ENCODE data around the gene APOC3.

APOC3 gene

DNA sequence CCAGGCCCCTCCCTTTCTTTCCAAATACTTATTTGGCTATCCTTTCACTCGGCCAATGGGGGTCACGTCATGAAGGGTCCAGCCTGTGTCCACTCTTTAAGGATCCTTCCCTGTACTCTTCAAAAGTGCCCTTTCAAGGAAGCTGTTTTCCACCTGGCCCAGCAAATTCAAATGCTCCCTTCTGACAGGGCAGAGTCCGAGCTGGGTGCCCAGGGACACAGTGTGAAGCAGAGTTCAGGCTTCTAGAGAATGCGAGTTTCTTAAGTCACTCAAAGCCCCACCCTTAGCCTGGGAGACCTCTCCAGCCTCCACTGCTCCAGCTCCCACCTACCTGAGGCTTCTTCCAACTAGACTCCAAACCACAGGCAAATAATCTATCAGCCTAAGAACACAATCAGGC lies 13.2 kb downstream of the APOC3 start:
- no peak for DNase-seq (ENCODE audit: low read depth)
- H3K4me3 ChIP-seq (ENCODE audit: low read length) = no peak overlapping the region
- TF ChIP-seq, protein P1, sequence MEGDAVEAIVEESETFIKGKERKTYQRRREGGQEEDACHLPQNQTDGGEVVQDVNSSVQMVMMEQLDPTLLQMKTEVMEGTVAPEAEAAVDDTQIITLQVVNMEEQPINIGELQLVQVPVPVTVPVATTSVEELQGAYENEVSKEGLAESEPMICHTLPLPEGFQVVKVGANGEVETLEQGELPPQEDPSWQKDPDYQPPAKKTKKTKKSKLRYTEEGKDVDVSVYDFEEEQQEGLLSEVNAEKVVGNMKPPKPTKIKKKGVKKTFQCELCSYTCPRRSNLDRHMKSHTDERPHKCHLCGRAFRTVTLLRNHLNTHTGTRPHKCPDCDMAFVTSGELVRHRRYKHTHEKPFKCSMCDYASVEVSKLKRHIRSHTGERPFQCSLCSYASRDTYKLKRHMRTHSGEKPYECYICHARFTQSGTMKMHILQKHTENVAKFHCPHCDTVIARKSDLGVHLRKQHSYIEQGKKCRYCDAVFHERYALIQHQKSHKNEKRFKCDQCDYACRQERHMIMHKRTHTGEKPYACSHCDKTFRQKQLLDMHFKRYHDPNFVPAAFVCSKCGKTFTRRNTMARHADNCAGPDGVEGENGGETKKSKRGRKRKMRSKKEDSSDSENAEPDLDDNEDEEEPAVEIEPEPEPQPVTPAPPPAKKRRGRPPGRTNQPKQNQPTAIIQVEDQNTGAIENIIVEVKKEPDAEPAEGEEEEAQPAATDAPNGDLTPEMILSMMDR (conservative IDR thresholded peaks at IDR 0.05; ENCODE audit: low read length) = no peak

DNA sequence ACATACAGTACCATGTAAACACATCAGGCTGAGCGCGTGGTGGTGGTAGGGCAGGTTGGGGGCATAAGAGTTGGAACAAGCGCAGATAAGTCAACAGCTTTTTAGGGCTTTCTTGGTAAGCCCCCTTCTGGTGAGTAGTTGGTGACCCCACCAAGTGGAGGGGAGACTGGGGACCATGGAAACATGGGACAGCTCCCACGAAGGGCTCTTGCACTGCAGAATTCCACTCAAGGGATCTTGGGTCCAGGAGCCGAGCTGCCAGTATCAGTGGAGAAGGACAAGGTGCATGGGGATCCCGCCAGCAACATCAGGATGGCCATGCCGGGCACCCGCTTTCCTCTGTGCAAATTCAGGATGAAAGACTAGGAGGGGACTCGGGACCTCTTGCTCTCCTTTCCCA lies 14.0 kb downstream of the APOC3 start:
- no peak overlapping the region for H3K4me3 ChIP-seq (ENCODE audit: low read length)
- TF ChIP-seq, protein P1 (conservative IDR thresholded peaks at IDR 0.05; ENCODE audit: low read length) = no peak
- DNase-seq (ENCODE audit: low read depth) = no peak

GRCh38 chr11:116844722-116845121 lies 15.0 kb downstream of the APOC3 start:
- H3K4me3 ChIP-seq (ENCODE audit: low read length) = no peak overlapping the region
- TF ChIP-seq, protein P1 (conservative IDR thresholded peaks at IDR 0.05; ENCODE audit: low read length) = no peak
- no peak for DNase-seq (ENCODE audit: low read depth)

DNA sequence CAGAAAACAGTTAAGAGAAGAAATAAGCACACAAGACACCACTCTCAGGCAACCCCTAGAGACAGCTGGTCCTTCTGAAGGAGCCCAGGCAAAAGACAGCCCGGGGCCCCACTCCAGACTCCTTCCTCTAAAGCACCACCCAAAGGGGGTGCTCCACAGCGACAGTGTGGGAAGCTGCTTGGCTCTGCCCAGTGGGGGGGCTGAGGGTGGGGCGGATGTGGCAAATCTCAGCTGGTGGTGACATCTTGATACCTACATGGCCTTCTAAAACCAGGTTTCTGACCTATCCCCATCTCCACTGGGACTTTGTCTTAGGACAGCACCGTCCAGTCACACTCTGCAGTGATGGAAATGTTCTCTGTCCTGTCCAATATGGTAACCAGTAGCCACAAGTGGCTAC lies 17.9 kb downstream of the APOC3 start:
- TF ChIP-seq, protein P1 (conservative IDR thresholded peaks at IDR 0.05; ENCODE audit: low read length) = no peak
- DNase-seq (ENCODE audit: low read depth) = no peak
- H3K4me3 ChIP-seq (ENCODE audit: low read length) = no peak overlapping the region

GRCh38 chr11:116849060-116849459 lies 19.4 kb downstream of the APOC3 start:
- no peak for DNase-seq (ENCODE audit: low read depth)
- no peak overlapping the region for H3K4me3 ChIP-seq (ENCODE audit: low read length)
- TF ChIP-seq, protein P1 (conservative IDR thresholded peaks at IDR 0.05; ENCODE audit: low read length) = no peak

- TF ChIP-seq, protein P1 (conservative IDR thresholded peaks at IDR 0.05; ENCODE audit: low read length) = no peak
- no peak overlapping the region for H3K4me3 ChIP-seq (ENCODE audit: low read length)
These were observed 19.8 kb downstream of the APOC3 start for GRCh38 chr11:116849486-116849885.

DNA sequence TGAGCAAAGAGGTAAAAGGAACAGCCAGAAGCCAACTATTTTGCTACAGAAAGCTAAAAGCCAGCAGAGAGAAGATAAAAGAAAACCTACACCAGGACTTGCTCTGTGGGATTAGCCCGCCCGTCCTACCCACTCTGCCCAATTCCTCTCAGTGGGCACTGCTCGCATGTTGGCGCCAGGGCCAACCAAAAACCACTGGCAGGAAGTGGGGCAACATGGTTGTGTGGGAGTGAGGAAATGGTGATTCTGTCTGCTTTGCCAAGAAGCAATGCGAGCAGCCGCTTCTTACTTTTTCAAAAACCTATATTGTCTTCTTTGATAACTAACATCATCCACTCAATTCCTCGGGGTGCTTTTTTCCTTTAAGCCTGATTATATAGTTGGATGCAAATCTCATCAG lies 21.9 kb downstream of the APOC3 start:
- no peak for DNase-seq (ENCODE audit: low read depth)
- TF ChIP-seq, protein P1 (conservative IDR thresholded peaks at IDR 0.05; ENCODE audit: low read length) = no peak
- H3K4me3 ChIP-seq (ENCODE audit: low read length) = no peak overlapping the region

More at GRCh38 chr11:116849486-116849885, 19.8 kb downstream of the APOC3 start:
- no peak for DNase-seq (ENCODE audit: low read depth)
